GM12878 (cell line): ENCODE measurements around the gene E2F1. TPM values are rescaled to one million over a fixed set of nuclear protein-coding genes. Genes with fewer than 3 reads are reported as not detected.

Source experiments
- ATAC-seq: fragments of 200-7000 bp; cut with Tn5 transposase; 3 replicates; pipeline ENCODE4 v1.9.1; 2020; ENCODE audit warnings: mild to moderate bottlenecking, moderate library complexity
- BruUV-seq: library from RNA; stranded (reverse); fragments of 400-500 nt; replicated peaks from 2 replicates; lab custom pipeline; 2021; lab: Mats Ljungman, UMichigan
- CTCF ChIA-PET: fragments of 300-600 bp; sonication (Branson Sonifier 250); formaldehyde crosslinking; extraction: SDS; loops from one replicate; lab custom pipeline; 2021; ENCODE audit warnings: inconsistent platforms; lab: Yijun Ruan, JAX
- POLR2A ChIA-PET: fragments of 350-600 bp; formaldehyde crosslinking; extraction: SDS; loops from one replicate; lab custom pipeline; 2021; ENCODE audit warnings: inconsistent platforms; lab: Charles Lee
- RAD21 ChIA-PET: fragments of 300-600 bp; sonication (Branson Sonifier 250); formaldehyde crosslinking; loops from one replicate; lab custom pipeline; 2023; ENCODE audit warnings: antibody characterized with exemption; ENCODE audit not compliant: unreplicated experiment; lab: Charles Lee
- SMC1A ChIA-PET: fragments of 300-600 bp; sonication (Branson Sonifier 250); formaldehyde crosslinking; loops from one replicate; lab custom pipeline; 2023; ENCODE audit not compliant: unreplicated experiment, uncharacterized antibody; lab: Charles Lee
- DNase-seq: peaks from one replicate; pipeline ENCODE4 v3.0.0-alpha.2; 2011; ENCODE audit warnings: low read depth, low spot score
- FAIRE-seq: peaks from 3 replicates; lab custom pipeline; 2011; peaks lifted over from hg19 to GRCh38; lab: Jason Lieb, UNC
- H2AFZ ChIP-seq: 2 replicates; pipeline ENCODE4 v1.6.0; 2011; ENCODE audit warnings: low read depth, low read length, control low read depth; ENCODE audit not compliant: control insufficient read depth
- H3K27ac ChIP-seq: 2 replicates; pipeline ENCODE4 v1.5.1; 2011; ENCODE audit warnings: control low read depth; ENCODE audit not compliant: control insufficient read depth, insufficient read depth
- H3K27me3 ChIP-seq, 2 experiments: replicated peaks in 1 of 2; 2 replicates each; pipeline versions ENCODE4 v1.6.0 to v1.6.1; 2011; ENCODE audit warnings: low read length in 1 of 2; ENCODE audit not compliant: control insufficient read depth in 2 of 2, insufficient read depth in 2 of 2
- H3K36me3 ChIP-seq, 2 experiments: 2 replicates each; pipeline ENCODE4 v1.5.1; 2011; ENCODE audit warnings: low read length in 1 of 2; ENCODE audit not compliant: control insufficient read depth in 2 of 2, insufficient read depth in 2 of 2
- H3K4me1 ChIP-seq: 2 replicates; pipeline ENCODE4 v1.6.1; 2011; ENCODE audit warnings: mild to moderate bottlenecking, low read length, moderate library complexity, mixed read lengths; ENCODE audit not compliant: control insufficient read depth, insufficient read depth
- H3K4me2 ChIP-seq: 2 replicates; pipeline ENCODE4 v1.6.0; 2011; ENCODE audit warnings: control low read depth; ENCODE audit not compliant: control insufficient read depth, insufficient read depth
- H3K4me3 ChIP-seq: fragments of 200-600 bp; sonication (generic); 2 replicates; pipeline ENCODE4 v1.5.1; 2016
- H3K79me2 ChIP-seq: 2 replicates; pipeline ENCODE4 v1.6.0; 2011; ENCODE audit warnings: low read length; ENCODE audit not compliant: control insufficient read depth, insufficient read depth
- H3K9ac ChIP-seq: 2 replicates; pipeline ENCODE4 v1.8.0; 2011; ENCODE audit warnings: low read length, control low read depth, mixed read lengths; ENCODE audit not compliant: control insufficient read depth, insufficient read depth
- H3K9me3 ChIP-seq: replicated peaks from 3 replicates; pipeline ENCODE4 v1.5.1; 2011; ENCODE audit warnings: mild to moderate bottlenecking, low read length; ENCODE audit not compliant: control insufficient read depth, insufficient read depth
- H4K20me1 ChIP-seq: 2 replicates; pipeline ENCODE4 v1.6.0; 2011; ENCODE audit not compliant: control insufficient read depth, insufficient read depth
- BCLAF1 ChIP-seq: fragments of 450-650 bp; IDR thresholded peaks from 2 replicates; pipeline ENCODE4 v1.6.1; 2017; ENCODE audit warnings: antibody characterized with exemption, mild to moderate bottlenecking, moderate library complexity
- CBX5 ChIP-seq: sonication (generic); IDR thresholded peaks from 2 replicates; pipeline ENCODE4 v1.6.1; 2016; ENCODE audit warnings: low read depth, moderate library complexity, mild to moderate bottlenecking, inconsistent platforms
- CUX1 ChIP-seq: IDR thresholded peaks from 2 replicates; pipeline ENCODE4 v1.6.1; 2012; ENCODE audit warnings: improper control_type of control experiment, low read depth, low read length; ENCODE audit not compliant: insufficient replicate concordance
- HDGF ChIP-seq: fragments of 450-650 bp; IDR thresholded peaks from 2 replicates; pipeline ENCODE4 v1.6.1; 2016; ENCODE audit warnings: antibody characterized with exemption
- NR2C2 ChIP-seq: IDR thresholded peaks from 2 replicates; pipeline ENCODE4 v1.6.1; 2011; ENCODE audit warnings: borderline replicate concordance, low read depth; ENCODE audit not compliant: control insufficient read depth, insufficient read length
- STAT3 ChIP-seq: IDR thresholded peaks from 2 replicates; pipeline ENCODE4 v1.6.1; 2011; ENCODE audit warnings: low read depth, low read length, improper control_type of control experiment
- TBL1XR1 ChIP-seq: IDR thresholded peaks from 2 replicates; pipeline ENCODE4 v1.6.1; 2012; ENCODE audit warnings: low read depth, low read length, improper control_type of control experiment
- TCF3 ChIP-seq: IDR thresholded peaks from 2 replicates; pipeline ENCODE4 v1.6.1; 2012; ENCODE audit warnings: low read depth, mild to moderate bottlenecking, low read length, borderline replicate concordance; ENCODE audit not compliant: insufficient read depth
- ZBED1 ChIP-seq: IDR thresholded peaks from 2 replicates; pipeline ENCODE4 v1.6.1; 2016; ENCODE audit warnings: borderline replicate concordance
- ZBTB33 ChIP-seq: fragments of 450-650 bp; IDR thresholded peaks from 2 replicates; pipeline ENCODE4 v1.6.1; 2017; ENCODE audit warnings: mild to moderate bottlenecking
- WGBS: methylation state at CpG from one replicate; pipeline ENCODE4 v1.1.6; 2016; ENCODE audit warnings: low lambda C conversion rate; ENCODE audit not compliant: insufficient replicate concordance, insufficient coverage; ENCODE audit errors: missing lambda C conversion rate; 5-methylcytosine and 5-hydroxymethylcytosine counted together
- in situ Hi-C: fragments of 300-500 bp; cut with MboI; formaldehyde crosslinking; loops from 9 replicates; pipeline ENCODE4 v1.14.3; 2018; ENCODE audit warnings: mixed read lengths
- intact Hi-C: fragments of 100-400 bp; cut with micrococcal nuclease; formaldehyde crosslinking; loops from one replicate; pipeline ENCODE4 v1.14.2; 2022; ENCODE audit not compliant: unreplicated experiment
- polyA plus RNA-seq, 11 experiments: library from polyadenylated mRNA; depleted of rRNA in 4 of 11; unstranded in 6 of 11; stranded (reverse) in 5 of 11; fragments of >200 nt; fragmentation: Nextera tagmentation in 4 of 11; fragmentation: Illumina TruSeq in 1 of 11; extraction: Ambion mirVana in 4 of 11; extraction: Trizol in 1 of 11; gene quantifications; 1 replicate in 1 of 11; 2 replicates in 10 of 11; pipeline versions ENCODE4 v1.2.1 to v1.2.3, GENCODE V29; 2011 to 2016; ENCODE audit warnings: inconsistent platforms in 2 of 11, missing spikeins in 2 of 11, low read depth in 1 of 11
- total RNA-seq, 4 experiments: library from RNA; depleted of rRNA in 3 of 4; stranded (reverse); fragments of >200 nt in 3 of 4; fragmentation: Illumina TruSeq in 1 of 4; extraction: Trizol in 1 of 4; gene quantifications; 2 replicates each; pipeline versions ENCODE4 v1.2.1 to v1.2.3, GENCODE V29; 2013 to 2021
- TF ChIP-seq, protein P1 (sequence below): fragments of 450-650 bp; IDR thresholded peaks from 2 replicates; pipeline ENCODE4 v1.6.1; 2014; ENCODE audit warnings: mild to moderate bottlenecking

The E2F1 gene
- total and polyA plus RNA-seq, 10 of the 15 experiments (the other 5 are each of a cell fraction or from before 2014, with no cell fraction given): 0.29 to 50.2 (median 19.7) TPM

GRCh38 chr20:33725607-33726264, 39.6 kb upstream of the E2F1 start:
- SMC1A ChIA-PET: interaction anchor here (1.2 to 1.7 kb wide), 3 partner anchors 53 to 76 kb away, joined by 3 to 5 read pairs (median 3); no protein-coding TSS in a partner anchor
- TF ChIP-seq, protein P1, sequence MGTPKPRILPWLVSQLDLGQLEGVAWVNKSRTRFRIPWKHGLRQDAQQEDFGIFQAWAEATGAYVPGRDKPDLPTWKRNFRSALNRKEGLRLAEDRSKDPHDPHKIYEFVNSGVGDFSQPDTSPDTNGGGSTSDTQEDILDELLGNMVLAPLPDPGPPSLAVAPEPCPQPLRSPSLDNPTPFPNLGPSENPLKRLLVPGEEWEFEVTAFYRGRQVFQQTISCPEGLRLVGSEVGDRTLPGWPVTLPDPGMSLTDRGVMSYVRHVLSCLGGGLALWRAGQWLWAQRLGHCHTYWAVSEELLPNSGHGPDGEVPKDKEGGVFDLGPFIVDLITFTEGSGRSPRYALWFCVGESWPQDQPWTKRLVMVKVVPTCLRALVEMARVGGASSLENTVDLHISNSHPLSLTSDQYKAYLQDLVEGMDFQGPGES: no peak
- TF ChIP-seq STAT3 (no peak), ZBED1 (no peak), CUX1 (no peak), NR2C2 (no peak), BCLAF1 (no peak), TBL1XR1 (no peak), ZBTB33 (no peak), TCF3 (no peak), CBX5 (no peak), HDGF (no peak)

More at GRCh38 chr20:33725607-33726264, 39.6 kb upstream of the E2F1 start:
- no peak for ATAC-seq
- ChIA-PET POLR2A (interaction anchor here (0.5 to 0.6 kb wide), 2 partner anchors 1327 to 1334 kb away, joined by 3 to 10 read pairs; no protein-coding TSS in a partner anchor), CTCF (interaction anchor here (1.4 kb wide), 1 partner anchor 210 kb away, joined by 5 read pairs; no protein-coding TSS in a partner anchor), RAD21 (no interaction called here)
- intact Hi-C loops (no loop called here), in situ Hi-C loops (no loop called here)
- H4K20me1 ChIP-seq: no peaks in the 10 kb centered on the region
- no peaks in the 10 kb centered on the region for H3K27me3 ChIP-seq
- no peaks in the 10 kb centered on the region for H3K4me1 ChIP-seq
- no peak for FAIRE-seq
- WGBS: 53% methylated on average over 7 of the region's 7 CpGs
- no peaks in the 10 kb centered on the region for H3K79me2 ChIP-seq
- no peak overlapping the region for H3K4me2 ChIP-seq
- no peak overlapping the region for H3K4me3 ChIP-seq
- H3K9ac ChIP-seq: no peak overlapping the region
- no peak overlapping the region for H2AFZ ChIP-seq
- no peak for DNase-seq
- H3K36me3 ChIP-seq: no peaks in the 10 kb centered on the region
- H3K27ac ChIP-seq: no peak overlapping the region
- H3K9me3 ChIP-seq: no peaks in the 10 kb centered on the region
- no TSS peak for BruUV-seq
